Tibial nerve (tissue), 4 donors: Measurements from ENCODE around the gene SPTBN1.

ENCODE experiments used
- CTCF ChIP-seq, 5 experiments: fragments of 200-600 bp in 3 of 5; fragments of 450-650 bp in 2 of 5; sonication (generic) in 3 of 5; IDR thresholded peaks; one replicate each; pipeline ENCODE4 v1.5.1; 2016 to 2019; ENCODE audit warnings: antibody characterized with exemption in 5 of 5, mild to moderate bottlenecking in 3 of 5, moderate library complexity in 2 of 5
- EP300 ChIP-seq, 2 donors: sonication (generic); formaldehyde crosslinking; IDR thresholded peaks; one replicate each; pipeline ENCODE4 v1.6.1; 2017; ENCODE audit warnings: antibody characterized with exemption in 2 of 2, mild to moderate bottlenecking in 1 of 2
- POLR2A ChIP-seq, 2 donors: fragments of 450-650 bp; IDR thresholded peaks; one replicate each; pipeline ENCODE4 v1.6.1; 2017; ENCODE audit warnings: antibody characterized with exemption in 2 of 2, mild to moderate bottlenecking in 2 of 2, moderate library complexity in 2 of 2

DNA sequence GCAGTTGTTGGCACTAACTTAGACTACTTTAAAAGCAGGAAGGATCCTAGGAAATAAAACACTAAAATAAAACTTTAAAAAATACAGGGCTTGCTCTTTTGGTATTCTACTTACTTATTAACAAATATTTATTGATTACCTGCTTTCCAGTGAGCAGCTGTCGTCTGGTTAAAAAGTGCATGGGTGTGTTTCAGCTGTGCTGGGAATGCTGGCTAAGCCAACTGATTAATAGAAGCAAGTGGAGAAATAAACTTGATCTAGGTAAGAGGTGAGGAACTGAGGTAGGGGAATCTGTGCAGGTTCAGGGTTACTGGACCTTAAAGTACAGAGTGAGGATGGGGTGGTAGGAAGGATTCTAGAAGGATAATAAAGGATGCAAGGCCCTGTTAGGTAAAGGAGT, 110.8 kb downstream of the SPTBN1 start:
- TF ChIP-seq CTCF (IDR thresholded peaks at IDR 0.05) (no peak), POLR2A (IDR thresholded peaks at IDR 0.05) (no peak), EP300 (IDR thresholded peaks at IDR 0.05) (no peak)
